Suprapubic skin (tissue), 3 donors: ENCODE results near the gene CCNI2.

Experiments used
- POLR2AphosphoS5 ChIP-seq, 3 donors: sonication (generic); formaldehyde crosslinking; IDR thresholded peaks; one replicate each; pipeline ENCODE4 v1.6.1; 2017; ENCODE audit warnings: antibody characterized with exemption in 3 of 3
- TF ChIP-seq, protein P1 (sequence below), 2 donors: fragments of 200-600 bp in 1 of 2; fragments of 450-650 bp in 1 of 2; sonication (generic) in 1 of 2; IDR thresholded peaks; one replicate each; pipeline ENCODE4 v1.5.1; 2016 to 2019; ENCODE audit warnings: antibody characterized with exemption in 2 of 2, mild to moderate bottlenecking in 1 of 2, moderate library complexity in 1 of 2

DNA sequence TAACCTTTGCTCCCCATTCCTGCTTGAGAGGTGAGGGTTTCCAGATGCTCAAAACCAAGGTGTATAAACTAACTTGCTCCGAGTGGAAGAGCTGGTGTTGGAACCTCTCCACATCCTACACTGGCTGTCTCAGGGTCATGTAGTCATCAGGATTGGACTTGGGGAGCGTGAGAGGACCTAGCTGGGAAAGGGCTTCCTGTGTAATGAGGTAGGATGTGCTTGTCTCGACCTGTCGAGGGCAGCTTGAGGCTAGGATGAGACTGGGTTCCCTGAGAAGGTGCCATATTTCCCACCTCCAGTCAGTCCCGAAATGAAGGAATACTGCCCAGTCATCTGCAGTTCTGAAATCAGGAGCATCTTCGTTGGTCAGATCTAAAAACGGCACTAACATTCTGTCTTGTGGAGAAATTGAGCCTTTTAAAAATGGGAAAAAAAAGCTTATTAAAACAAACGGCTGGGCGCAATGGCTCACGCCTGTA, 1.3 kb downstream of the CCNI2 start:
- no peak for TF ChIP-seq POLR2AphosphoS5 (IDR thresholded peaks at IDR 0.05)
- TF ChIP-seq, protein P1, sequence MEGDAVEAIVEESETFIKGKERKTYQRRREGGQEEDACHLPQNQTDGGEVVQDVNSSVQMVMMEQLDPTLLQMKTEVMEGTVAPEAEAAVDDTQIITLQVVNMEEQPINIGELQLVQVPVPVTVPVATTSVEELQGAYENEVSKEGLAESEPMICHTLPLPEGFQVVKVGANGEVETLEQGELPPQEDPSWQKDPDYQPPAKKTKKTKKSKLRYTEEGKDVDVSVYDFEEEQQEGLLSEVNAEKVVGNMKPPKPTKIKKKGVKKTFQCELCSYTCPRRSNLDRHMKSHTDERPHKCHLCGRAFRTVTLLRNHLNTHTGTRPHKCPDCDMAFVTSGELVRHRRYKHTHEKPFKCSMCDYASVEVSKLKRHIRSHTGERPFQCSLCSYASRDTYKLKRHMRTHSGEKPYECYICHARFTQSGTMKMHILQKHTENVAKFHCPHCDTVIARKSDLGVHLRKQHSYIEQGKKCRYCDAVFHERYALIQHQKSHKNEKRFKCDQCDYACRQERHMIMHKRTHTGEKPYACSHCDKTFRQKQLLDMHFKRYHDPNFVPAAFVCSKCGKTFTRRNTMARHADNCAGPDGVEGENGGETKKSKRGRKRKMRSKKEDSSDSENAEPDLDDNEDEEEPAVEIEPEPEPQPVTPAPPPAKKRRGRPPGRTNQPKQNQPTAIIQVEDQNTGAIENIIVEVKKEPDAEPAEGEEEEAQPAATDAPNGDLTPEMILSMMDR (IDR thresholded peaks at IDR 0.05), result no peak
